ENCODE measurements around the gene CASP1.

DNA sequence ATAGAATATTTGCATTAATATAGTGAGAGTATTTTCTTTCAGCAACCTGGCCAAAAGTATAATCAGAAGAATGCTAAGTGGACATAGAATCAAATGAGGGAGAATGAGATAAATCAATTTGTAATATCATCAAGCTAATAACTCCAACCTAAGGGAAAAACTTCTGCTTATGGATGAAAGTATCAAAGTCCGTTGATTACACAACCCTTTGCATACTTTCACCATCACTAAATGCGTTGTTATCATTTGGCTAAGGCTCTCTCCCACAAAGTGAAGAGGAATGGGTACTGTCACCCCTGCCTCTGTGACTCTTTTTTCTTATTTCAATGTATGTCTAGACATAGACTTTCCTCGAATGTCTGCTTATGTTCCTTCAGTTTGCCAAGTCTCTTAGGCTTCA is 50.1 kb downstream of the CASP1 start:
- TF ChIP-seq CTCF (conservative IDR thresholded peaks at IDR 0.05): no peak
- no peak for TF ChIP-seq EZH2 (IDR thresholded peaks at IDR 0.05; ENCODE audit: low read depth)

Data from PC-9 (cell line).